Measurements from ENCODE around the gene ATXN7L1.
A peak's percentile ranks its signal among the peaks of the same experiment; 100 is the strongest.
"Not testable (repeated sequence)": the region's sequence is repeated elsewhere in the genome, so short reads cannot be mapped to it uniquely, and the experiment has no call there.

The ATXN7L1 gene

GRCh38 chr7:105860793-105861192 lies 15.6 kb downstream of the ATXN7L1 start:
- no peak for DNase-seq (ENCODE audit: low read depth, low spot score)

GRCh38 chr7:105857009-105857952 lies 19.1 kb downstream of the ATXN7L1 start:
- DNase-seq (ENCODE audit: low read depth, low spot score), result no peak

GRCh38 chr7:105854498-105854897 lies 21.9 kb downstream of the ATXN7L1 start:
- no peak for DNase-seq (ENCODE audit: low read depth, low spot score)

- no peak for DNase-seq (ENCODE audit: low read depth, low spot score)
Observed at GRCh38 chr7:105853931-105854419, 22.4 kb downstream of the ATXN7L1 start.

- DNase-seq (ENCODE audit: low read depth, low spot score), result no peak
Observed at GRCh38 chr7:105851064-105851463, 25.3 kb downstream of the ATXN7L1 start.

GRCh38 chr7:105849122-105849855 lies 27.1 kb downstream of the ATXN7L1 start:
- peak; percentile 20 for DNase-seq (ENCODE audit: low read depth, low spot score)

- DNase-seq (ENCODE audit: low read depth, low spot score), result no peak
Observed at GRCh38 chr7:105846404-105846803, 30.0 kb downstream of the ATXN7L1 start.

GRCh38 chr7:105844681-105845080 lies 31.7 kb downstream of the ATXN7L1 start:
- DNase-seq (ENCODE audit: low read depth, low spot score), result not testable (repeated sequence)

GRCh38 chr7:105841866-105842265 lies 34.5 kb downstream of the ATXN7L1 start:
- DNase-seq (ENCODE audit: low read depth, low spot score), result no peak

- no peak for DNase-seq (ENCODE audit: low read depth, low spot score)
Observed at GRCh38 chr7:105840981-105841749, 35.2 kb downstream of the ATXN7L1 start.

- DNase-seq (ENCODE audit: low read depth, low spot score), result no peak
Observed at GRCh38 chr7:105839266-105839665, 37.1 kb downstream of the ATXN7L1 start.

- DNase-seq (ENCODE audit: low read depth, low spot score), result no peak
Observed at GRCh38 chr7:105838627-105839231, 37.7 kb downstream of the ATXN7L1 start.

- no peak for DNase-seq (ENCODE audit: low read depth, low spot score)
Observed at GRCh38 chr7:105837765-105838626, 38.4 kb downstream of the ATXN7L1 start.

GRCh38 chr7:105835441-105835840 lies 41.0 kb downstream of the ATXN7L1 start:
- no peak for DNase-seq (ENCODE audit: low read depth, low spot score)

- no peak for DNase-seq (ENCODE audit: low read depth, low spot score)
Observed at GRCh38 chr7:105831824-105832535, 44.4 kb downstream of the ATXN7L1 start.

- no peak for DNase-seq (ENCODE audit: low read depth, low spot score)
Observed at GRCh38 chr7:105831302-105831620, 45.1 kb downstream of the ATXN7L1 start.

- no peak for DNase-seq (ENCODE audit: low read depth, low spot score)
Observed at GRCh38 chr7:105830405-105831301, 45.7 kb downstream of the ATXN7L1 start.

GRCh38 chr7:105829681-105830322 lies 46.6 kb downstream of the ATXN7L1 start:
- DNase-seq (ENCODE audit: low read depth, low spot score), result no peak
